Measurements from ENCODE around the gene SAMD13. TPM values are rescaled to one million over a fixed set of nuclear protein-coding genes. Genes with fewer than 3 reads are reported as not detected.

The SAMD13 gene
- total RNA-seq, 1 donor from 2014 or later = 0.21 TPM

- Mint-ChIP-seq H3K36me3 (ENCODE audit: low read depth) (no peaks in the 10 kb centered on the region), H3K9me3 (peaks cover 13% of the 10 kb centered on the region), H3K4me1 (peaks cover 13% of the 10 kb centered on the region), H3K4me3 (no peak overlapping the region), H3K27me3 (peaks cover 15% of the 10 kb centered on the region), H3K27ac (no peak overlapping the region)
- DNase-seq = no peak
- intact Hi-C loops (cut with micrococcal nuclease) = loop anchor here (5.0 kb wide), 1 partner anchor 693 kb away; no protein-coding TSS in a partner anchor
Observed at GRCh38 chr1:84294751-84295150, 6.8 kb upstream of the SAMD13 start.

GRCh38 chr1:84297546-84298244, 3.8 kb upstream of the SAMD13 start:
- peaks cover 28% of the 10 kb centered on the region for H3K4me1 Mint-ChIP-seq
- intact Hi-C loops (cut with micrococcal nuclease) = loop anchor here (2.0 to 5.0 kb wide), 4 partner anchors 135 to 690 kb away; partner anchors contain the start of gene PRKACB

DNA sequence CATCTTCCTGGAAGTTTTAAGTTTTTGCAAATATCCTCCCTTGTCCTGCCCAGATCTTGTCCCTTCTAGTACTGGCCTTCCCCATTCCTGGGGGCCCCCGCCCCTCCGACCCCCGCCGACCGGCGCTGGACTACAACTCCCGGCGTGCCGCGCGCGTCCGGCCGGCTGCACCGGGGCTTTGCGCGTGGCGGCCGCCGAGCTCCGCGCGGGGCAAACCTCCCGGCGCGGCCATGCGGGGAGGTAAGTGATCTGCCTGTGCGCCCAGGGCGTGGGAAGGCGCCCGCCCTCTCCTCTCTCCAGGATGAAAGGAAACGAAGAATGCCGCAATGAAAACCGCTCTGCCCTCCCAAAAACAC, 3.2 kb upstream of the SAMD13 start:
- H3K4me1 Mint-ChIP-seq = peaks cover 33% of the 10 kb centered on the region
- H3K36me3 Mint-ChIP-seq (ENCODE audit: low read depth) = no peaks in the 10 kb centered on the region
- peaks cover 9% of the 10 kb centered on the region for H3K9me3 Mint-ChIP-seq
- H3K4me3 Mint-ChIP-seq = peak overlapping the region; percentile 91
- DNase-seq = peak; percentile 88
- intact Hi-C loops (cut with micrococcal nuclease) = loop anchor here (2.0 to 5.0 kb wide), 4 partner anchors 134 to 689 kb away; partner anchors contain the start of gene PRKACB
- H3K27me3 Mint-ChIP-seq = peaks cover 13% of the 10 kb centered on the region
- peak overlapping the region; percentile 85 for H3K27ac Mint-ChIP-seq

More at GRCh38 chr1:84297546-84298244, 3.8 kb upstream of the SAMD13 start:
- no peak for DNase-seq
- Mint-ChIP-seq H3K9me3 (peaks cover 9% of the 10 kb centered on the region), H3K27me3 (peaks cover 13% of the 10 kb centered on the region), H3K36me3 (ENCODE audit: low read depth) (no peaks in the 10 kb centered on the region), H3K27ac (peak overlapping the region; percentile 66), H3K4me3 (peak overlapping the region; percentile 91)

- Mint-ChIP-seq H3K9me3 (peaks cover 9% of the 10 kb centered on the region), H3K27me3 (peaks cover 13% of the 10 kb centered on the region), H3K4me1 (peaks cover 36% of the 10 kb centered on the region), H3K4me3 (peak overlapping the region; percentile 91), H3K36me3 (ENCODE audit: low read depth) (no peaks in the 10 kb centered on the region), H3K27ac (peak overlapping the region; percentile 86)
- intact Hi-C loops (cut with micrococcal nuclease) = loop anchor here (2.0 to 5.0 kb wide), 4 partner anchors 134 to 688 kb away; partner anchors contain the start of gene PRKACB
- DNase-seq = peak; percentile 74
Observed at GRCh38 chr1:84298684-84299535, 2.6 kb upstream of the SAMD13 start.

DNA sequence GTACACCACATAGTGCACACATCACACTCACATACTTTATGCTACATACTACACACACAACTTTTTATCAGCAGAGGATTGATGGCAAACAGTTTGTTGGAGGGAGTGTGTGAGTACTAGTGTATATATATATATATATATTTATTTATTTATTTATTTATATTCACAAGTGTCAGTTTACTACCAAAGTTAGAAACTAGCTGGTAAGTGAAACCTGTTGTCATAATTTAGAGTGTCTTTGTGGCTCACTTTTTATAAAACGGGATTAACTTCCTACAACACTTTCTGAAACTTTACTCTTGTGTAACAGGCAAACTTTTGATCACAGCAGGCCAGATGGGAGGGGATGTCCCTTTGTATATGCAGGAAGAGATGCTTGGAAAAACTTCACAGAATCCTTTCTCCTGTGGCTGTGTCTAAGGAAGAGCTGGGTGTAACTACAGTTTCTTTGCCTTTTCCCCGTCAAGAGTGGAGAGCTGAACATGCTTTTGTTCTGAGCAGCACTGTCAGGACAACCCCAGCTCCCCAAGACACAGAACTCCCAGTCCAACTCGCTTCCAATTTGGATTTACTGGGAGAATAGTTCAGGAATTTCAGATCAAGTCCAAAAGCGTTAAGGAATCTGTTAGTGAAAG, 1.9 kb upstream of the SAMD13 start:
- H3K9me3 Mint-ChIP-seq = peaks cover 4% of the 10 kb centered on the region
- intact Hi-C loops (cut with micrococcal nuclease) = loop anchor here (2.0 to 10.0 kb wide), 6 partner anchors 133 to 688 kb away; partner anchors contain the start of gene PRKACB
- H3K4me3 Mint-ChIP-seq = peak overlapping the region; percentile 91
- peak overlapping the region; percentile 86 for H3K27ac Mint-ChIP-seq
- H3K27me3 Mint-ChIP-seq = peaks cover 15% of the 10 kb centered on the region
- no peak for DNase-seq
- H3K36me3 Mint-ChIP-seq (ENCODE audit: low read depth) = no peaks in the 10 kb centered on the region
- peaks cover 38% of the 10 kb centered on the region for H3K4me1 Mint-ChIP-seq

DNA sequence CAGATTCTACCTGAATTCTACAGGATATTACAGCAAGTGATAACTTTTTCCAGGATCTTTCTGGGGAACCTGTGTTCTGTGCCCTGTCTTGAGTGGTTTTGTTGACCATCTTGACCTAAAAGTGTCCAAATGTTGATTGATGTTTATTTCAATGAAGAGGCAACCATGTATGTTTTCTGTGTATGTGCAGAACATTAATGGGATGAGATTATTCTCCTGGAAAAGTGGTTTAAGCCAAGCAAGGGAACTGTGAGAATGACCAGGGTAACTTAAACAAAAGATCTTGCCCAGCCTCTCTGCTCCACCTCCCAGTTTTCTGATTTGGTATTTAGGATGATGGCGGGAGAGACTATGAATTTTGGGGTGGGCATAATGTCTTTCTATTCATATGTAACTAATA, 1.0 kb upstream of the SAMD13 start:
- Mint-ChIP-seq H3K4me3 (no peak overlapping the region), H3K9me3 (peaks cover 4% of the 10 kb centered on the region), H3K4me1 (peaks cover 41% of the 10 kb centered on the region), H3K27me3 (peaks cover 15% of the 10 kb centered on the region), H3K27ac (no peak overlapping the region), H3K36me3 (ENCODE audit: low read depth) (no peaks in the 10 kb centered on the region)
- intact Hi-C loops (cut with micrococcal nuclease) = loop anchor here (5.0 to 10.0 kb wide), 2 partner anchors 322 to 454 kb away; no protein-coding TSS in a partner anchor
- no peak for DNase-seq

GRCh38 chr1:84301785-84302385, 377 bp downstream of the SAMD13 start:
- Mint-ChIP-seq H3K27ac (peak overlapping the region; percentile 17), H3K27me3 (peaks cover 11% of the 10 kb centered on the region), H3K4me3 (peak overlapping the region; percentile 75), H3K4me1 (peaks cover 41% of the 10 kb centered on the region), H3K36me3 (ENCODE audit: low read depth) (no peaks in the 10 kb centered on the region), H3K9me3 (peaks cover 2% of the 10 kb centered on the region)
- intact Hi-C loops (cut with micrococcal nuclease) = loop anchor here (5.0 to 10.0 kb wide), 2 partner anchors 320 to 453 kb away; no protein-coding TSS in a partner anchor
- DNase-seq = no peak

DNA sequence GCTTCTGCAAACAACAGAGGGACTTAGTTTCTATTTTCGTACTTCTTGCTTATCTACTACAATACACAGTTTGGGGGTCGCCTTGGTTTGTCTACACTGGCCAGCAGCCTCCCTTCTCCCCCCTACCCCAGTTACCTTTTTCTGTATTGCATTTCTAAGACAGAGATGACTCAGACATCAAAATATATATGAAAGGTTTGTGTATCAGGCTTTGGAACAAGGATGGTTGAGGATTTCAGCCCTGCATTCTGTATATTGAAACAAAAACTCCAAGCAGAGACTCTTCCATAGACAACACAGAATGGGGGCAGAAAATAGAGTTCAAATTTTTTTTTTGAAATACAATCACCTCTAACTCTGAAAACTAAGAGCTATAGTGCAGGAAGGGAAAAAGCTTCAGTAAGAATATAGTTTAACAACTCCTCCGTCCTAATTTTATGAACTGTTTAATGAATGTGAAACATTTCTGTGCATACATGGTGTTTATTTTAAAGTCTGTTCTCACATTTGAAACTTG, 1.9 kb downstream of the SAMD13 start:
- Mint-ChIP-seq H3K36me3 (ENCODE audit: low read depth) (no peaks in the 10 kb centered on the region), H3K4me3 (peak overlapping the region; percentile 75), H3K27ac (peak overlapping the region; percentile 27), H3K9me3 (peaks cover 4% of the 10 kb centered on the region), H3K4me1 (peaks cover 34% of the 10 kb centered on the region), H3K27me3 (peaks cover 11% of the 10 kb centered on the region)
- no peak for DNase-seq
- intact Hi-C loops (cut with micrococcal nuclease) = loop anchor here (5.0 to 10.0 kb wide), 2 partner anchors 319 to 451 kb away; no protein-coding TSS in a partner anchor

DNA sequence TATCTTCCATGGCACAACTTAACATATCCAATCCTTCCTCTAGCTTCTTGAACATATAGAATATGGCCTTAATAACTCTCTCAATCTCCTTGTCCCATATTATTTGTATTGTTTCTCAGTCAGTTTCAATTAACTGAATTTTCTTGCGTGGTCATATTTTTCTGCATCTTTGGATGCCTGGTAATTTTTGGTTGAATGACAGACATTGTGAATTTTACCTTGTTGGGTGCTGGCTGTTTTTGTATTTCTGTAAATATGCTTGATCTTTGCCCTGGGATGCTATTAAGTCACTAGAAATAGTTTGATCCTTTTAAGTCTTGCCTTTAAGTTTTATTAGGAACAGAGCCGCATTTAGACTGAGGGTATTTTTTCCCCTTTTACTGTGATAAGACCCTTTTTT, 5.9 kb downstream of the SAMD13 start:
- Mint-ChIP-seq H3K4me3 (no peak overlapping the region), H3K27ac (no peak overlapping the region), H3K27me3 (peaks cover 10% of the 10 kb centered on the region), H3K4me1 (peaks cover 16% of the 10 kb centered on the region), H3K9me3 (peaks cover 4% of the 10 kb centered on the region), H3K36me3 (ENCODE audit: low read depth) (no peaks in the 10 kb centered on the region)
- DNase-seq = no peak
- intact Hi-C loops (cut with micrococcal nuclease) = loop anchor here (10.0 kb wide), 1 partner anchor 447 kb away; no protein-coding TSS in a partner anchor

- peaks cover 15% of the 10 kb centered on the region for H3K27me3 Mint-ChIP-seq
- H3K9me3 Mint-ChIP-seq = peaks cover 6% of the 10 kb centered on the region
- intact Hi-C loops (cut with micrococcal nuclease) = no loop called here
- DNase-seq = no peak
- no peak overlapping the region for H3K4me3 Mint-ChIP-seq
- H3K36me3 Mint-ChIP-seq (ENCODE audit: low read depth) = no peaks in the 10 kb centered on the region
- no peaks in the 10 kb centered on the region for H3K4me1 Mint-ChIP-seq
- H3K27ac Mint-ChIP-seq = no peak overlapping the region
Observed at GRCh38 chr1:84311296-84311695, 9.8 kb downstream of the SAMD13 start.

DNA sequence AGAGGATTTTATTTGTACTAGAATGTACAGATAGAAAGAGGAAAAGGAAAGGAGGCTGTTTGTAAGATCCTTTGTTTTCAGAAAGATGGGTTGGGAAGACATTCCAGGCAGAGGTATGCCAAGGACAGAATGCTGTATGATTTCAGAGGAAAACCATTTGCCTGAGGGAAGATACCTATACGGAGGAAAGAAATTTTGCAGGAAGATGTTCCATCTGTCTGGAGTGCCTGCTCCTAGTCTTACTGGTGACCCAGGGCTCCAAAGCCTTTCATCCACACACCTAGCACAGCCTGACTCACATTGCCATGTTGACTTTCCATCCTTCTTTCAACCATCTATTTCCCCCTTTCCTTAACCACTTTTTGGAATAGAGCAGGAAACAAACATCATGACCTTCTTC, 18.2 kb downstream of the SAMD13 start:
- Mint-ChIP-seq H3K9me3 (peaks cover 4% of the 10 kb centered on the region), H3K27ac (no peak overlapping the region), H3K36me3 (ENCODE audit: low read depth) (no peaks in the 10 kb centered on the region), H3K27me3 (peaks cover 8% of the 10 kb centered on the region), H3K4me3 (no peak overlapping the region), H3K4me1 (peaks cover 5% of the 10 kb centered on the region)
- intact Hi-C loops (cut with micrococcal nuclease) = no loop called here
- DNase-seq = no peak

DNA sequence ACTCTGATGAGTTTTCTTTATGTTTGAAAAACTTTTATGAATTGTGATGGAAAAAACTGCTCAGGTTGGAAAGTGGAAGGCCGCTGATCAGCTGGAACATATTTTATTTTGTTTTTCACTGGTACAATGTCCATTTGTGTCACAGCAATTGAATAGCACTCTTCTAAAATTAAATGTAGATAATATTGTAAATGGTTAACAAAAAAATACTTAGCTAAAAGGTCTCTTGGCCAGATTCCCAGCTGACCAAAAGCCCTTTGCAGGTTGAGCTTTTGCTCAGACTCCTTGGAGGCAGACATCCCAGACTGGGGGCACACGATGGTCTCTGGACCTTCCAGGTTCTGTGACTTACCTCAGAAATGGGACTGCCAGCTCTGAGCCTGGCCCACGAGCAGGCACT, 26.3 kb downstream of the SAMD13 start:
- DNase-seq = no peak
- intact Hi-C loops (cut with micrococcal nuclease) = no loop called here
- Mint-ChIP-seq H3K27ac (no peak overlapping the region), H3K36me3 (ENCODE audit: low read depth) (no peaks in the 10 kb centered on the region), H3K27me3 (no peaks in the 10 kb centered on the region), H3K4me1 (no peaks in the 10 kb centered on the region), H3K9me3 (peaks cover 5% of the 10 kb centered on the region), H3K4me3 (no peak overlapping the region)
